IPS-18c (cell line): Measurements from ENCODE around the gene KRT78.
"Not testable (repeated sequence)": the region's sequence is repeated elsewhere in the genome, so short reads cannot be mapped to it uniquely, and the experiment has no call there.

ENCODE experiments used
- H3K4me3 ChIP-seq: 2 replicates; pipeline ENCODE4 v1.7.0; 2013; ENCODE audit warnings: low read depth, mild to moderate bottlenecking, low read length, moderate library complexity; ENCODE audit not compliant: insufficient read depth
- H3K9me3 ChIP-seq: one replicate; pipeline ENCODE4 v1.6.1; 2013; ENCODE audit warnings: mild to moderate bottlenecking, low read length, moderate library complexity; ENCODE audit not compliant: control insufficient read depth, insufficient read depth

Gene KRT78

GRCh38 chr12:52796429-52796794, 52.4 kb downstream of the KRT78 start:
- H3K9me3 ChIP-seq, result peaks cover 2% of the 10 kb centered on the region
- no peak overlapping the region for H3K4me3 ChIP-seq

- Histone ChIP-seq H3K9me3 (peaks cover 2% of the 10 kb centered on the region), H3K4me3 (no peak within 1 kb of the TSS)
Observed at GRCh38 chr12:52795694-52796428, 52.9 kb downstream of the KRT78 start, which contains the start of gene KRT3. KRT3 (minus strand) TSS chr12:52796117; CDS start chr12:52796042, 75 bp downstream.

DNA sequence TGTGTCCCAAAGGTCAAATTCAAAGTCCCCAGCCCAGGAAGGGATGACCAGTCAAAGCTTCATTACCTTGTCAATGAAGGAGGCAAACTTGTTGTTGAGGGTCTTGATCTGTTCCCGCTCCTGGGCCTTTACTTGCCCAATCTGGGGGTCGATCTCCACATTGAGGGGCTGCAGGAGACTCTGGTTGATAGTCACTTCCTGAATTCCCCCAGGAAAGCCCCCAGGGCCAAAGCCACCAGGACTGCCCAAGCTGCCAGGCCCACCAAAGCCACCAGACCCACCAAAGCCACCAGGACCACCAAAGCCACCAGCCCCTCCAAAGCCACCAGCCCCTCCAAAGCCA, 53.5 kb downstream of the KRT78 start:
- H3K9me3 ChIP-seq, H3K4me3 ChIP-seq: not testable (repeated sequence)

DNA sequence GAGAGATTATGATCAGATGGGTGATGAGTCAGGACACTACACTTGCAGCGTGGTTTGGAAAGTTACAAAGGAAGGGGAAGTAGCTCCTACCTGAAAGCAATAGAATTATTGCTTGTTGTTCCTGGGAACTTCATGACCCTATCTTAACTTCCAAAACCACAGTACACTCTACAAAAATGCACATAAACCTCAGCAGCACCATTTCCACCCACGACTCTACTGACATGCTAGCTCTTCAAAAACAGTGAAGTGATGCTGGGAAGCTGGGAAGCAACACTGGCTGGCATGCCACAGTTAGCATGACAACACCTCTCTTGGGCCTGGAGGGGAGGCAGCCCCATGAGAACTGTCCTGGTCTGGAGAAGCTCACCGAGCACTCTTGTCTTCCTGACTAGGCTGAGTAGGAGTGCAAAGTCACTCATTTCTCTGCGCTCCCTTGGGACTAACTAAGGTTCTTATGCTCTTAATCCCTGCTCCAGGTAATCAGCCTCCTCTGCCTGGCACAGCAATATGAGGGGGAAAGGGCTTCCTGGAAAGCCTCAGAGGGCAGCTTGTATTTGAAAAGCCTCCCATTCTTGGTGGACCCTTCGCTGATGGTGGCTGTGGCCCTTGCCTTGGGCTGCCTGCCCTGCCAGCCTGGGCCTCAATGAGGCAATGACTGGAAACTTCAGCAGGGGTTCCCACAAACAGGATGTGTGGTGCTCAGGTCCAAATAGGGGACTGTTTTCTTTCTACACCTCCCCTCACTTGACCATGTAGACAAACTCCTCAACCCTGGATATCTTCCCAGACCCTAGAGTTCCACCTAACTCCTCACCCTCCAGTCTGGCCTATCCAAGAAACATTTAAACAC, 54.1 kb downstream of the KRT78 start:
- Histone ChIP-seq H3K9me3 (peaks cover 2% of the 10 kb centered on the region), H3K4me3 (no peak overlapping the region)

GRCh38 chr12:52792185-52793029, 56.4 kb downstream of the KRT78 start:
- peaks cover 2% of the 10 kb centered on the region for H3K9me3 ChIP-seq
- no peak overlapping the region for H3K4me3 ChIP-seq

GRCh38 chr12:52791271-52792184, 57.3 kb downstream of the KRT78 start:
- Histone ChIP-seq H3K9me3 (peaks cover 2% of the 10 kb centered on the region), H3K4me3 (no peak overlapping the region)

GRCh38 chr12:52790427-52791270, 58.1 kb downstream of the KRT78 start:
- peaks cover under 1% of the 10 kb centered on the region for H3K9me3 ChIP-seq
- no peak overlapping the region for H3K4me3 ChIP-seq

GRCh38 chr12:52789637-52790426, 59.0 kb downstream of the KRT78 start:
- no peak overlapping the region for H3K4me3 ChIP-seq

DNA sequence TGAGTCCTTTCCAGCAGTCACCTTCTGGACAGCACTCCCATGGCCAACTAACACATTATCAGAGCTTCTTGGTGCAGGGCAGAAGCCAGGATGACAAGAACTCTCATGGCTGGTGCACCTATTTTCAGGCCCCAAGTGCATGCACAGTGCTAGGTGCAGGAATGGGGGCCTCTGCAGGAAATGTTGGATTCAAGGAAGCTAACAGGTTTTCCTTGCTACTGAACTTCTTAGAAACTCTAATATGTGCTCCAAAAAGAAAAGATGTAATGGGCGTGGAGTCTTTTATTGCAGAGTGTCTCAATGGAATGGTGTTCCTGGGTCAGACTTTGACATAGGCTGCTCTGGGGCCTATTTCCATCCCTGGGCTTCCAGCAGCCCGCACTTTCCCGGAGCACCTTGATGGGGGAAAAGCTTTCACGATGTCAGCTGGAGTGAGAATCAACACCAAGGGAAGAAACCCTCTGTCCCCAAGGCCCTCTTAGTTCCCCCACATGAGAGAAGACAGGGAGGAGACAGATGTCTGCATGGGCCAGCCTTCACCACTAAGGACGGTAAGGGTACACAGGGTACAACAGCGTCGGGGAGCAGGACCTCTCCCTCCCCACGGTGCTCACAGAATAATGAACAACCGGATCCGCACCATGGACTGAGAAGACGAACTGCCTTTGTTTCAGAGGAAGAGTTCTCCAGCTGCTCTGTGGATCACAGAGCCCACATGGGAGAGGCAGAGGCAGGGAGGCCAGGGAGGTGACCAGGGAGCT, 59.7 kb downstream of the KRT78 start:
- H3K4me3 ChIP-seq, result no peak overlapping the region
- no peaks in the 10 kb centered on the region for H3K9me3 ChIP-seq

More at GRCh38 chr12:52789637-52790426, 59.0 kb downstream of the KRT78 start:
- no peaks in the 10 kb centered on the region for H3K9me3 ChIP-seq

DNA sequence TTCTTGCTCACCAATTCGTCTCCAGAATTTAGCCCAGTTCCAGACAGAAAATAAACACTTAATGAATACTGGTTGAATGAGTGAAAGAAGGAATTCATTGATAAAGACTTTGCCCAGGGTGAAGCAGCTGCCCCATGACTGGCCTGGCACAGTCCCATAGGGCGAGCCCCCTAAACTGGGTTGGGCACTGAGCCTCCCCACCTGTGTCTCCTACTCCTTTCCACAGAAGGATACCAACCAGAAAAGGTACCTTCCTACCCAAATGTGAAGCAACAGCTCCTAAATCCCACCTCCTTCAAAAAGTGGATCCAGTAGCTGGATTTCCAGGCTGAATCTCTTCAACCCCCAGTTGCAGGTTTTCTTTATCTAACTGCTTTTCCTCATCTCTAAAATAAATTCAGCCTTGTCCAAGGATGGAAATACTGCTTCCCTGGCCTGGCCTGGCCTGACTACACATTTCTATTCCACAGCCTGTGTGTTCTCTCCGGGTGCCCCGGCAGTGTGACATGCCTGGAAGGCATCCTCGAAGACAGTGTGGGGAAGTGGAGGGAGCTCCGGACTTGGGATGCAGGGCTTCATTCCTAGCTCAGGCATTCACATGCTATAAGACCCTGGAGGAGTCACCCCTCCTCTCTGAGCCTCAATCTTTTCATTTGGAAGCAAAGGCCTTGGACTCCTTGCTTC, 60.5 kb downstream of the KRT78 start:
- no peak overlapping the region for H3K4me3 ChIP-seq
- no peaks in the 10 kb centered on the region for H3K9me3 ChIP-seq
